GM21529 (cell line): ENCODE measurements around the gene ZNF827.

Source experiments
- ATAC-seq: cut with Tn5 transposase; IDR thresholded peaks from one replicate; pipeline ENCODE4 v1.9.1; 2021; ENCODE audit not compliant: unreplicated experiment

ZNF827 gene

DNA sequence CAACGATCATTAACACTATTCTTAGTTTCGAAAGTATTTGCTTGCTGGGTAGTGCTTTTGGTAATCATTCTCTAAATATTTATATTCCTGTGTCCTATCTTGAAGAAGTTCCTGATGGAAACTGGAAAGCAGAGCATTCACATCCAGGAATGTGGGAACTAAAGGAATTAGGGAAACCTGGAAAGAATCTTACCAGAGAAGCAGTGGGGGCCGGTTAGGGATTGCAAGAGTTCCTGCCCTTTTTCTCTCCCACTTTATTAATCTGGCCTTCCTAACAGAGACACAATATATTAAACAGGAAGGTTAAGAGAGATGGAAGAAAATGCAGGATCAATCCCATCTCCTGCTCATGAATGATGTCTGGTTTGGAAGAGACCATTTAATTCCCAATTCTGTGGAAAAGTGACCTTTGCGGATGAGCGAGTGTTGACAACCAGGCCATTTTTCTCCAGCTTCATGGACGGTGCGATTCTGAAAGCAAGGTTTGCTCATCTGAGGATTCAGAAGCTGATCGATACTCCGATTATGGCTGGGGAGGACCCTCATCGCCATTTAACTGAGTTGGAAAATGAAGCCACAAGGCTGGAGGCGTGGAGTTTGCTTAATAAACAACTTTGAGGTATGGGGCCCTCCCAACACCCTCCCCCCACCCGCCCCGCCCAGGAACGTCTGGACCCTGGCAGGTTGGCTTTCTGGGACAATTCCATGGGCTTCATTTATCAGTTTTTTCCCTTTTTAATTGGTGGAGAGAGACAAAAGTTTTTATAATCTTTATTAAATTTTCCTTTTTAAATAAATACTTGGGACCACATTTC is 206.4 kb downstream of the ZNF827 start:
- no peak for ATAC-seq

DNA sequence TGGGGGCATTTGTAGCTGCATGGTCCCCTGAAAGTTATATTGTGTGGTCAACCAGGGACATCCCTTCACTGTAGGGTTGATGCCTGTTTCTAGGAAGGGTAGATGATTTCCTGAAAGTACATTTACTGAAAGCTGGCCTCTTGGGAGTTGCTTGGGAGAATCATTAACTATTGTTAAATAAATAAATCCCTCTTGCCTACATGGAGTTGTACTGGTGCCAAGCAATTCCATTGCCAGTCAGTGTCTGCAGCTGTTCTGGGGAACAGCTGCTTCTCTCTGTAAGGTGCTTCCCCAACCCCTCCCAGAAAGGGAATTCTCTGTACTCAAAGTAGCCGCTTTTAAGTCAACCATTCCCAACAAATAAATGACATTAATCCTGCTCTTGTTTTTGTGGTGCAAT is 207.6 kb downstream of the ZNF827 start:
- ATAC-seq: no peak

DNA sequence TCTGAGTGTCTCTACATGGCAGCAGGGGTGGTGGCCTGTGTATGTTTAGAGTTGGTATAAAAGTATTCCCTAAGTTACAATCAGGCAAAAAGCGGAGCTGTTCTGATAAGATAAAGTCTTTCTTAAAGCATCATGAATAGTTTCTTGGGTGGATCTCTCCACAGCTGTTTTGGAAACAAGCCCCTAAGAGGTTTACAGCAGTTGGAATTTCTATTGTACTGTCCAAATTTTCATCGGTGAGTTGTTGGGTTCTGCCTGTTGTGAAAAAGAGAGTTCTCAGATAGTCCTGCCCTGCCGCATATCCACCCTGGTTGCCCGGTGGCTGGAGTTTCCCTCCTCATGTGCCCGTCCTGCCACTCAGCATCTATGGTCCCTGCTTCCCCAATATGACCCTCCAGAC is 208.6 kb downstream of the ZNF827 start:
- ATAC-seq: no peak

DNA sequence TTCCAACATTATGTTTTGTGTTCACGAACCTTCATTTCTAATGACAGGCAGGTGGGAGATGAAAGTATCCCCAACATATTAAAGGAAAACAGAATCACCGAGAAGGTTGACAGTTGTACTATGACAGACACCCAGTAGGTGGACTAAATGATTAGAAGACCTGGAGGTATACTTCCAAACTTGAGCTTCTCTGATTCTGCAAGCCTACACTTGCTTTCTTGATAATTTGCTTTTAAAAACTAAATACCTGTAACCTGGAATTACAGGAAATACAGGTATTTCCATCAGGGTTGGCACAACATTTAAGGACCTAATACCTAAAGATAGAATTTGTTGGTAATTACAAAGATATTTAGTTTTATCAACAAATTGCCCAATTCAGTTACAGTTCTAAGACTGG is 215.3 kb downstream of the ZNF827 start:
- ATAC-seq: no peak

DNA sequence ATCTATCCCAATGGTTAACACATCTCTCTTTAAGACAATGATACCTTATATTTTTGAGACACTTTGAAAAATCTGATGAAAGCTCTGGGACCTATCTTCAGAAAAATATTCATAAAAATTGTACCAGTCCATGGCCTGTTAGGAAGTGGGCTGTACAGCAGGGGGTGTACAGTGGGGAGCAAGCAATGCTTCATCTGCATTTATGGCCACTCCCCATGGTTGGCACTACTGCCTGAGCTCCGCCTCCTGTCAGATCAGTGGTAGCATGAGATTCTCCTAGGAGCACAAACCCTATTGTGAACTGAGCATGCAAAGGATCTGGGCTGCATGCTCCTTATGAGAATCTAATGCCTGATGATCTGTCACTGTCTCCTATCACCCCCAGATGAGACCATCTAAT is 216.1 kb downstream of the ZNF827 start:
- ATAC-seq: no peak

DNA sequence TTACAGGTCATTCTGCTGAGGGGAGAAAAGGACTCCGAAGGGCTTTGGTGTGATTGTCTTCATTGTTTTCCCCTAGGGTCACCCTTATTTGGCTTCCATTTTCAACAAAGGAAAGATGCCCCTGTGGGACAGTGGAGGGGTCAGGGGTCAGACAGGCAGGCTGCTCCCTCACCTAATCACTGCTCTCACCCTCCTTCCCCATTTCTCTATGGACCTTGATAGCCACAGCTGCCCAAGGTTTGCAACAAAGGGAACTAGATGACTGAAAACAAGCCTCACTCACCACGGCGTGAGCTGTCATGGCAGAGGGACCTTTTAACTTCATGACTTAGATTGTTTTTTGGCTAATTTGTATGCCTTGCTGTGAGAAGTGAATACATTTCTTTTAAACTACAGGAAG is 218.0 kb downstream of the ZNF827 start:
- ATAC-seq: peak; percentile 25

DNA sequence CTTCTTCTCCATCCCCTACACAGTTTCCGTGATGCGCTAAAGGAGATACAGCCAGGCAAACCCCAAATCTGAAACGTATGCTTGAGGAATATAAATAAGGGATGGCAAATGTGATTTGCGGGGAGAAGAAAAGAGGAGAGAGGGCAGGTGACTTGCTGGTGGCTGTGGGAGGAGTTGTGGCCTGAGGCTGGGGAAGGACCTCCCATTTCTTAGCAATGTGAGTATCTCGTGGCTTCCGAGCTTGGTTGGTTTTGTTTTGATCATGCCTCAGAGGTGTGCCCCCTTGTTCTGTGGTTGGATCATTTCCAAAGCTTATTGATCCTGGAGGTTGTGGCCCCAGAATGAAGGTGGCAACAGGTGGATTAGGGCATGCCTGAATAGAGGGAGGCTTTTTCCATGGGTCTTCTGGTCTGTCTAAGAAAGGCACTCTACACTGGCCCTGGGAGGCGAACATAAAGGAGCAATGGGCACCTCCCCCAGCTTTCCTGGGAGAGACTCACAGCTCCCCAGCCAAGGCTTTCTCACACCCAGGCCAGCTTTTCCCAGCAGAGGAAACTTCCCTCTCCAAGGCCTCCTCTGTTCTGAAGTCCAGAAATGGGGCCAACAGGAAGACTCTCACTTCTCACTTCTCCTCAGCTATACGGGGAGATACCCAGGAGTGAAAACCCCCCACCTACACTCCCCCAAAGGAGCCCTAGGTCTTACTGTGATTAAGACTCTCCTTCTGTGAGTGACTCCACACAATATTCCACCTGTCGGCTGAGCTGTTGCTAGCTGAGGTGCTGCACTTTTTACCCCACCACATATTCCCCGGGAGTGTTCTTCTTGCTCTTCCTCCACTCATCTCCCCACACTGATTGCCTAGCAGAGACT is 218.6 kb downstream of the ZNF827 start:
- peak; percentile 85 for ATAC-seq

DNA sequence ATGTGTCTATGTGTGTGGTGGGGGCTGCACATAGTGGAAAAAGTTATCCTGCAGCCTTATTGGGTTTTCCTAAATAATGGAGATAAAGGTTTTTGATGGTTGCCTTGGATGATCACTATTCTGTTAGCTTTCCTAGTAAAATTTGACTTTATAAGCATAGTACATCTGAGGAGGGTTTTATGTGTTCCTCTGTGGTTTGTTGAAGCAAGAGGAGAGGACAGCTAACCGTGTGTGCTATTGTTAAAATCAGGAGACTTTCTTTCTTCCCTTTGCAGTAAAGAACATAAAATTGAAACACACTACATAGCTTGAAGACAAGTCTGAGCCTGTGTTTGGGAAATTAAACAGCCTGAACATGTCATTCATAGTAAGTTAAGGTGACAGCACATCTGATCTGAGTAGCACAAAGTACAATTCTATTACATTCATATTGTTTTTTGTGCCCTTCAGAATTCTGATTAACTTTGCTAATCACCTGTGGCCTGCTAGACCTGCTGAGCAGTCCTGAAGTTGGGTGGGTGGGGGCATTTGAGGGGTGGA is 221.9 kb downstream of the ZNF827 start:
- no peak for ATAC-seq

DNA sequence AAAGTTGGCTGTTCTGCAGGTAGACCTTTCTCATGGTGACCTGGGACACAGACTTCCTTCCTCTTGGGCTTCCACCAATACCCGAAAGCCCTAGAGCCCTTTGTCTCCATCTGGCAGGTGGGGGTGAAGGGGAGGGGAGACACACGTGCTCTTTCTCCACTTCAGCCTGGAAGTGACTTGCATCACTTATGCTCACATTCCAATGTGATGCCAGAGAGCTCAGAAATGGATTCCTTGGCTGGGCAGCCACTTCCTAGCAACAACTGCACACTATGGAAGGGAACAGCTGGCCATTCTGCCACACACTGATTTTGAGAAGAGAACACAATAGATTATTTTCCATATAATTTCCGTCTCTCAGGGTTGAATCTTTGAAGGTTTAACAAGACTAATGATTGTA is 222.4 kb downstream of the ZNF827 start:
- no peak for ATAC-seq

DNA sequence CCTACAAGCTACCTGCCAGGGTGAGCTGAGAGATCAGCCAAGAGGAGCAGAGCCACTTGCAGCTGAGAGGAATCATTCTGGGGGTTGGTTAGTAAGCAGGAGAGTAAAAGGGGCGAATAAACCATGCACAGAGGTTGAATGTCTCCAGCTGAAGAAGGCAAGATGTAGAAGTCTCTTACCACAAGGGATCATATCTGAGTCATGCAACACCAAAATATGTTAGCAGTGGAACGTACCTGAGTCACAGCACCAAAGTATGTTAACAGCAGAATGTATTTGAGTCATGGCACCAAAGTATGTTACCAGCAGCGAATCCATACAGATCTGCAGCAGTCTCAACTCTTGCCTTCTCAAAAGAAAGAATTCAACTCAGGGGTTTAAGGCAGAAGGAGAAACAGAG is 228.8 kb downstream of the ZNF827 start:
- no peak for ATAC-seq

DNA sequence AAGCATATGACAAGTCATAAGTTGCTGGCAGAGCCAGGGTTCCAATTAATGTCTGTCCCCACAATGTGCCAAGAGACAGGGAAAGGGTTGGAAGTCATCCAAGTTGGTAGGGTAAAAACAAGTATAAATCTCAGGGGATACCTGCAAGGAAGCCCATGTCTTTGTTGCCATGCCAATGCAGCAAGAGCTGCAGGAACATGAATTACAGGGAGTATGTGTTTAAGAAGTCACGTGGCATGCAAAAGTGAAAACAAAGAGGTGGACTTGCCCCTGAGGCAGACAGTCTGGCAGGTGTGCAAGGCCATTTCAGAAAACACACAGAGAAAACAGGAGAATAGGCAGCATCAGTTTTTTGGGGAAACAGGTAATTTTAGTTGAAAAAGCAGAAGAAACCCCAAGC is 229.3 kb downstream of the ZNF827 start:
- ATAC-seq: no peak
